Naive thymus-derived CD4-positive, alpha-beta T cell (primary cell): Measurements from ENCODE around the gene ANXA11. TPM values are rescaled to one million over a fixed set of nuclear protein-coding genes. Genes with fewer than 3 reads are reported as not detected.
A peak's percentile ranks its signal among the peaks of the same experiment; 100 is the strongest.

Experiments
- ATAC-seq: fragments of 150-1000 bp; cut with Tn5 transposase; 2 replicates; pipeline ENCODE4 v1.10.0; 2021; ENCODE audit warnings: mild to moderate bottlenecking, moderate library complexity
- CTCF ChIA-PET: fragments of 350-600 bp; sonication (Branson Sonifier 250); formaldehyde crosslinking; loops from one replicate; lab custom pipeline; 2021; ENCODE audit warnings: antibody characterized with exemption; lab: Charles Lee
- POLR2A ChIA-PET: fragments of 350-600 bp; sonication (Branson Sonifier 250); formaldehyde crosslinking; loops from one replicate; lab custom pipeline; 2021; ENCODE audit warnings: antibody characterized with exemption, inconsistent platforms; lab: Charles Lee
- DNase-seq, 9 donors: peaks; one replicate each; pipeline versions ENCODE4 v3.0.0 to v3.0.0-alpha.2; 2020 to 2022; ENCODE audit warnings: mixed read lengths in 1 of 9
- H3K27ac ChIP-seq: one replicate; pipeline ENCODE4 v1.7.0; 2013; ENCODE audit warnings: mild to moderate bottlenecking, low read depth, low read length, moderate library complexity
- H3K27me3 ChIP-seq, 2 donors: one replicate each; pipeline ENCODE4 v1.7.0; 2013; ENCODE audit warnings: low read length in 2 of 2, mild to moderate bottlenecking in 2 of 2, moderate library complexity in 2 of 2; ENCODE audit not compliant: control insufficient read depth in 2 of 2, insufficient read depth in 2 of 2
- H3K36me3 ChIP-seq, 3 experiments: 1 replicate in 2 of 3; 2 replicates in 1 of 3; pipeline ENCODE4 v1.7.0; 2013; ENCODE audit warnings: low read length in 3 of 3, mild to moderate bottlenecking in 3 of 3, moderate library complexity in 1 of 3; ENCODE audit not compliant: insufficient read depth in 3 of 3, control insufficient read depth in 2 of 3
- H3K4me1 ChIP-seq, 2 donors: one replicate each; pipeline ENCODE4 v1.7.0; 2013; ENCODE audit warnings: low read length in 2 of 2, mild to moderate bottlenecking in 2 of 2, moderate library complexity in 1 of 2; ENCODE audit not compliant: control insufficient read depth in 2 of 2, insufficient read depth in 2 of 2
- H3K4me3 ChIP-seq: 2 replicates; pipeline ENCODE4 v1.7.0; 2013; ENCODE audit warnings: mild to moderate bottlenecking, low read length
- H3K9me3 ChIP-seq, 3 experiments: 1 replicate in 2 of 3; 2 replicates in 1 of 3; pipeline ENCODE4 v1.7.0; 2013; ENCODE audit warnings: low read length in 3 of 3; ENCODE audit not compliant: control insufficient read depth in 2 of 3
- H3K27ac Mint-ChIP-seq, 9 donors: one replicate each; pipeline ENCODE4 v1.8.0; 2020 to 2022; ENCODE audit warnings: mixed read lengths in 9 of 9, mild to moderate bottlenecking in 8 of 9, moderate library complexity in 5 of 9, inconsistent platforms in 2 of 9
- H3K27me3 Mint-ChIP-seq, 5 donors: one replicate each; pipeline ENCODE4 v1.8.0; 2021 to 2022; ENCODE audit warnings: mixed read lengths in 5 of 5, mild to moderate bottlenecking in 1 of 5
- H3K36me3 Mint-ChIP-seq, 5 donors: one replicate each; pipeline ENCODE4 v1.8.0; 2020 to 2022; ENCODE audit warnings: mixed read lengths in 5 of 5, mild to moderate bottlenecking in 3 of 5, inconsistent platforms in 1 of 5
- H3K4me1 Mint-ChIP-seq, 7 donors: one replicate each; pipeline ENCODE4 v1.8.0; 2020 to 2022; ENCODE audit warnings: mixed read lengths in 7 of 7, mild to moderate bottlenecking in 3 of 7, inconsistent platforms in 1 of 7
- H3K4me3 Mint-ChIP-seq, 10 donors: one replicate each; pipeline ENCODE4 v1.8.0; 2020 to 2022; ENCODE audit warnings: mild to moderate bottlenecking in 10 of 10, mixed read lengths in 10 of 10, moderate library complexity in 6 of 10, inconsistent platforms in 2 of 10
- H3K9me3 Mint-ChIP-seq, 11 donors: one replicate each; pipeline ENCODE4 v1.8.0; 2020 to 2022; ENCODE audit warnings: mixed read lengths in 11 of 11, mild to moderate bottlenecking in 4 of 11, inconsistent platforms in 1 of 11, moderate library complexity in 1 of 11
- intact Hi-C, 2 donors: fragments of 100-400 bp; cut with micrococcal nuclease; formaldehyde crosslinking; loops; one replicate each; pipeline ENCODE4 v1.15.1; 2023
- polyA plus RNA-seq, 2 donors: library from polyadenylated mRNA; unstranded; fragments of 300-500 nt; fragmentation: Illumina TruSeq; gene quantifications; one replicate each; pipeline ENCODE4 v1.2.3, GENCODE V29; 2021
- total RNA-seq, 6 experiments: library from RNA in 5 of 6; stranded (reverse) in 5 of 6; gene quantifications; 1 replicate in 5 of 6; 2 replicates in 1 of 6; pipeline ENCODE4 v1.2.3 and lab custom pipeline; 2021 to 2026

ANXA11 gene
- total and polyA plus RNA-seq, 7 experiments from 2014 or later: 189 to 278 (median 231) TPM

DNA sequence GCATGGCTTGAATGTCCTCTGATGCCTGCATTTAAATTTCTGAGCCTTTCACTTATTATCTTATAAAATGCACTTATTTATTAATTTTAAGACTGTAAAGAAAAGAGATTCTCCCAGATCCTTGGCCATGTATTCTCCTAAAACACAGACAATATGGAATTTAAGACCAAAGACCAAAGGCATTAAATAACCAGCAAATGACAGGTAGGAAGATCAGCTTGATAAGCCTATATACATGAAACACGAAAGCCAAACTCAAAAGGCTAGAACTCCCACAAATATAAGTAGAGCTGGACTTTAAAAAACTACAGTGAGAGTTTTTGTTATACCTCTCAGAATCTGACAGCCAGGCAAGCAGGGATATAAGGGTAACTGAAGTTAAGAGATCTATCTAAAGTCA, 5.1 kb downstream of the ANXA11 start:
- Mint-ChIP-seq H3K27ac (peak overlapping the region in 7 of 9 donors; percentile 25 to 96 (median 86)), H3K4me1 (peaks cover 78 to 92% (median 84%) of the 10 kb centered on the region in 7 donors), H3K9me3 (no peaks in the 10 kb centered on the region), H3K4me3 (peak overlapping the region in 7 of 10 donors; percentile 26 to 88 (median 83)), H3K36me3 (peaks cover 5 to 25% (median 16%) of the 10 kb centered on the region in 5 donors), H3K27me3 (no peaks in the 10 kb centered on the region)
- POLR2A ChIA-PET: interaction anchor here (11.2 kb wide), 1 partner anchor 14 kb away, joined by 223 read pairs; no protein-coding TSS in a partner anchor
- Histone ChIP-seq H3K27ac (peak overlapping the region; percentile 23), H3K4me1 (peaks cover 50 to 76% of the 10 kb centered on the region in 2 donors), H3K4me3 (no peak overlapping the region), H3K9me3 (no peaks in the 10 kb centered on the region), H3K27me3 (no peaks in the 10 kb centered on the region), H3K36me3 (peaks cover 0 to 14% (median 7%) of the 10 kb centered on the region in 3 experiments)
- CTCF ChIA-PET: interaction anchor here (0.7 kb wide), 1 partner anchor 13 kb away, joined by 3 read pairs; no protein-coding TSS in a partner anchor
- DNase-seq (no peak), ATAC-seq (no peak)
- intact Hi-C loops: loop anchor here (5.0 to 10.0 kb wide), 9 partner anchors 33 to 958 kb away; partner anchors contain the start of genes PPIF (in 2 of the 2), NUTM2E (in 1 of the 2), TSPAN14 (in 1 of the 2) and ZCCHC24 (in 1 of the 2)

DNA sequence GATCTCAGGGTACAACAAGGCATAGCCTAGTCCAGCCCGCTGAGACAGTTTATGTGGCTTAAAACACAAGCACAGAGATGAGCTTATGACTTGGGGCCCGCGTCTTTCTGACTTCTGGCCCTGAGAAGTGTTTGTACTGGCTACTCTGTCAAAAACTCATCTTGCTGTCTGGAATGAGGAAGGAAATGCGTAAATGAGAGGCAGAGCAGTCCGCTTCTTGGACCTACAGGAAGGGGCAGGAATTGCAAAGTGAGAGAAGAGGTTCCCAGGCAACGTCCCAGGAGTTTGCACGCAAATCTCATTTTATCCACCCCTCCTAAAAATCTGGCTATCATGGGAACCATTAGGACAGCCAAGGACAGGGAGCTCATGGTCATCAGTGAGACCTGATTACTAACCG, 5.5 kb downstream of the ANXA11 start:
- Histone ChIP-seq H3K36me3 (peaks cover 0 to 18% (median 7%) of the 10 kb centered on the region in 3 experiments), H3K27me3 (no peaks in the 10 kb centered on the region), H3K27ac (peak overlapping the region; percentile 17), H3K9me3 (no peaks in the 10 kb centered on the region), H3K4me1 (peaks cover 52 to 81% of the 10 kb centered on the region in 2 donors), H3K4me3 (no peak overlapping the region)
- ChIA-PET CTCF (interaction anchor here (0.7 kb wide), 1 partner anchor 12 kb away, joined by 3 read pairs; no protein-coding TSS in a partner anchor), POLR2A (interaction anchor here (1.2 to 11.2 kb wide), 2 partner anchors 14 to 56 kb away, joined by 3 to 223 read pairs; no protein-coding TSS in a partner anchor)
- no peak for DNase-seq
- Mint-ChIP-seq H3K4me1 (peaks cover 80 to 96% (median 87%) of the 10 kb centered on the region in 7 donors), H3K27me3 (no peaks in the 10 kb centered on the region), H3K36me3 (peaks cover 5 to 26% (median 18%) of the 10 kb centered on the region in 5 donors), H3K4me3 (peak overlapping the region in 7 of 10 donors; percentile 29 to 88 (median 45)), H3K9me3 (no peaks in the 10 kb centered on the region), H3K27ac (peak overlapping the region in 7 of 9 donors; percentile 49 to 87 (median 68))
- intact Hi-C loops: loop anchor here (5.0 to 10.0 kb wide), 9 partner anchors 33 to 958 kb away; partner anchors contain the start of genes PPIF (in 2 of the 2), NUTM2E (in 1 of the 2), TSPAN14 (in 1 of the 2) and ZCCHC24 (in 1 of the 2)
- no peak for ATAC-seq

DNA sequence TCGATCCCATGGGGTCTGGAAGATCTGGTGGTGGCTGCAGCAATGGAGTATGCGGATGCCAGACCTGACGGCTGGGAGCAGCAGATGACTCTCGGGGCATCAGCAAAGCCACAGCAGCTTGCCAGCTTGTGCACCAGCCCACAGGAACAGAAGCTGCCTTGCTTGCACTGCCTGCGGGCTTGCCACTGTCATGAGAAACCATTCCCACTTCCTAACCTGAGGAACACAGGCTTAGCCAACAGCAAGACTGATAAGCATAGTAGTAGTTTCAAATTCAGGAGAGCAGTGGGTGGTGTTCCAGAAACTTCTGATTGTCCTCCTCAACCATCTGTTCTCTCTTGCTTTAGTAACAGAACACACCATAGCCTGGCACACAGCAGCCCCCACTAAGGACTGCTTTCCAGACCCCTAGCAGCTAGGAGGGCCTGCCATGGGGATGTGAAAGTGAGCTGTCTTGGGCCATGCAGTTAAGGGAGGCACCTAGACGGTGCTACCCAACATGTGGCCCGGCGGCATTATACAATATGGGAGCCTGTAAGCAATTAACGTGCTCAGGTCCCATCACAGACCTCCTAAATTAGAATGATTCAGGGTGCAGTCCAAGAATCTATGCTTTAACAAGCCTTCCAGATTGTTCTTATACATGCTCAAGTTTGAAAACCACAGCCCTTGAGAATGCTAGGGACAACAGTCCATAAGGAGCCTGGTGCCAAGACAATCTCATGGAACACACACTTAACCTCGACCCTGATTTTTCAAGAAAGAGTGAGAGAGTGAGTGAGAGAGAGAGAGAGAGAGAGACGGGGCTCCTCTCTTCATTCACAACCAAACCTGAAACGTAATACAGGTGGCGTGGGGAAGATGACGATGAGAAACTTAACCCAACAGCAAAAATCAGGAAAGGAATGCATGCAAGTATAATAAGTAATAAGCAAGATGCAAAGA, 7.1 kb downstream of the ANXA11 start:
- DNase-seq (no peak), ATAC-seq (no peak)
- ChIA-PET CTCF (no interaction called here), POLR2A (interaction anchor here (1.2 to 11.2 kb wide), 2 partner anchors 12 to 55 kb away, joined by 3 to 223 read pairs; no protein-coding TSS in a partner anchor)
- Mint-ChIP-seq H3K27ac (peak overlapping the region; percentile 51 to 94 (median 86)), H3K4me1 (peaks cover 73 to 95% (median 92%) of the 10 kb centered on the region in 7 donors), H3K27me3 (no peaks in the 10 kb centered on the region), H3K9me3 (no peaks in the 10 kb centered on the region), H3K4me3 (peak overlapping the region in 9 of 10 donors; percentile 22 to 88 (median 66)), H3K36me3 (peaks cover 5 to 26% (median 18%) of the 10 kb centered on the region in 5 donors)
- H3K36me3 ChIP-seq: peaks cover 0 to 17% (median 7%) of the 10 kb centered on the region in 3 experiments
- H3K9me3 ChIP-seq: no peaks in the 10 kb centered on the region
- intact Hi-C loops: no loop called here
- H3K4me3 ChIP-seq: no peak overlapping the region
- H3K27ac ChIP-seq: peak overlapping the region; percentile 62
- H3K27me3 ChIP-seq: no peaks in the 10 kb centered on the region
- peaks cover 51 to 86% of the 10 kb centered on the region in 2 donors for H3K4me1 ChIP-seq

DNA sequence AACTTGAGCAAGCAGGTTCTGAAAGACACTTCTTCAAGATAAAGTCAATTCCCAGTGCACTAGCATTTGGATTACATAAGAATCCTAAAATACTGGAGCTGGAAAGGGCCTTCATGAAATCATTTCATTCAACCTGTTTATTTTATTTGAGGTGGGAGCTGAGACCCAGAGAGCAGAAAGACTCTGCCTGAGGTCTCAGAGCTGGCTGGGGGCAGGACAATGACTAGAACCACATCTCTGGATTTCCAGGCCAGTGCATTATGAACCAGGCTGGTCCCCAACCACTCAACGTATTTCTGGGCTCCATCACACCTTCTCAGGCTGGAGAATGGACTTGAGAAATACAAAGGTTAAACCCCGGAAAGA, 8.4 kb downstream of the ANXA11 start:
- Mint-ChIP-seq H3K27me3 (no peaks in the 10 kb centered on the region), H3K27ac (peak overlapping the region; percentile 74 to 94 (median 86)), H3K4me1 (peaks cover 67 to 95% (median 93%) of the 10 kb centered on the region in 7 donors), H3K9me3 (peaks cover 0 to 9% (median 0%) of the 10 kb centered on the region in 11 donors), H3K36me3 (peaks cover 5 to 35% (median 26%) of the 10 kb centered on the region in 5 donors), H3K4me3 (peak overlapping the region; percentile 47 to 88 (median 66))
- H3K4me1 ChIP-seq: peaks cover 38 to 80% of the 10 kb centered on the region in 2 donors
- H3K27me3 ChIP-seq: no peaks in the 10 kb centered on the region
- H3K9me3 ChIP-seq: no peaks in the 10 kb centered on the region
- ChIA-PET CTCF (interaction anchor here (0.7 kb wide), 1 partner anchor 9 kb away, joined by 4 read pairs; no protein-coding TSS in a partner anchor), POLR2A (interaction anchor here (0.7 to 11.2 kb wide), 5 partner anchors 8 to 53 kb away, joined by 3 to 223 read pairs (median 4); partner anchors contain the start of gene ANXA11)
- intact Hi-C loops: loop anchor here (1.0 kb wide), 2 partner anchors 7 to 10 kb away; no protein-coding TSS in a partner anchor
- H3K36me3 ChIP-seq: peaks cover 0 to 17% (median 7%) of the 10 kb centered on the region in 3 experiments
- peak overlapping the region; percentile 62 for H3K27ac ChIP-seq
- DNase-seq: no peak
- no peak overlapping the region for H3K4me3 ChIP-seq
- ATAC-seq: no peak

DNA sequence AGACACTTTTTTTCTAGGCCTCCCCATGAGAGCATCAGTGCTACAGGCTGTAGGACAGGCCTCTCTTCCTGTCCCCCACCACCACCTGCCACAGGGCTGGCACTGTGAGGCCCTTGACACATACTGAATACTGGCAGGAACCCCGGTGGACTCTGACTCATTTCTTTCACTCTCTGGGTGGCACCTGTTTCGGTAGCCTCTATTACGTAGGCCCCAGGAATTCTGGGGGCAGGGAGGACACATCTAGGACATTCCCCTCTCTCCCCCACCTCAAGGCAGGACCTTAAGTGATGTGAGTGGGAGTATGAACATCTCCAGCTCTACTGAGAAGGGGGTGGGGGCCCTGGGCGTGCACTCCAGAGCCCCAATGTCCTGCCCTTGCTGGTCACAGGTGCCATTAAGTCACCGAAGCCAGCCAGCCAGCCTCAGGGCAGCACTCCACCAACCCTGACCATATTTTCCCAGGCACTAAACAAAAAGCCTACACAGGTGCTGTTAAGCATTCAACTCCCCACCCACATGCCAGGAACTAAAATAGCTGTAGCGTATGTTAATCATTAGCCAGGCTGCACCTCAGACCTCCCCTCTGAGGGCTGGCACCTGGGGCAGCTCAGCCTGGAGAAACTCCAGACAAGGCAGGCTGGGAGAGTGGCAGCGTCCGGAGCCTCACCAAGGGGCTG, 8.9 kb downstream of the ANXA11 start:
- Mint-ChIP-seq H3K36me3 (peaks cover 5 to 35% (median 28%) of the 10 kb centered on the region in 5 donors), H3K27me3 (no peaks in the 10 kb centered on the region), H3K27ac (peak overlapping the region; percentile 53 to 94 (median 83)), H3K4me3 (peak overlapping the region; percentile 43 to 88 (median 66)), H3K4me1 (peaks cover 67 to 95% (median 93%) of the 10 kb centered on the region in 7 donors), H3K9me3 (peaks cover 0 to 9% (median 0%) of the 10 kb centered on the region in 11 donors)
- no peaks in the 10 kb centered on the region for H3K9me3 ChIP-seq
- ChIA-PET POLR2A (interaction anchor here (0.7 to 11.2 kb wide), 6 partner anchors 8 to 52 kb away, joined by 3 to 223 read pairs (median 4); partner anchors contain the start of gene ANXA11), CTCF (interaction anchor here (0.7 kb wide), 1 partner anchor 9 kb away, joined by 4 read pairs; no protein-coding TSS in a partner anchor)
- peak; percentile 82 for ATAC-seq
- DNase-seq: peak in 7 of 9 donors; percentile 18 to 59 (median 25)
- H3K4me1 ChIP-seq: peaks cover 33 to 80% of the 10 kb centered on the region in 2 donors
- H3K4me3 ChIP-seq: no peak overlapping the region
- no peaks in the 10 kb centered on the region for H3K27me3 ChIP-seq
- H3K27ac ChIP-seq: peak overlapping the region; percentile 62
- intact Hi-C loops: loop anchor here (1.0 kb wide), 2 partner anchors 8 to 9 kb away; no protein-coding TSS in a partner anchor
- H3K36me3 ChIP-seq: peaks cover 0 to 16% (median 7%) of the 10 kb centered on the region in 3 experiments
